ENCODE data around the gene HEG1. TPM values are rescaled to one million over a fixed set of nuclear protein-coding genes. Genes with fewer than 3 reads are reported as not detected.

HEG1 gene
- total RNA-seq, 1 experiment from 2014 or later = 14.6 TPM

GRCh38 chr3:125033616-125034015 lies 22.2 kb downstream of the HEG1 start:
- CTCF ChIA-PET = interaction anchor here (1.1 kb wide), 1 partner anchor 130 kb away, joined by 4 read pairs; no protein-coding TSS in a partner anchor

More at GRCh38 chr3:125033616-125034015, 22.2 kb downstream of the HEG1 start:
- Mint-ChIP-seq H3K27me3 (ENCODE audit: low read depth) (no peaks in the 10 kb centered on the region), H3K36me3 (peaks cover 17% of the 10 kb centered on the region), H3K9me3 (peaks cover 26% of the 10 kb centered on the region), H3K4me3 (no peak overlapping the region), H3K27ac (no peak overlapping the region), H3K4me1 (peaks cover 17% of the 10 kb centered on the region)
- TF ChIP-seq CDX4 (CRISPR knock-in tag; IDR thresholded peaks at IDR 0.05; ENCODE audit: borderline replicate concordance) (no peak), ZSCAN18 (CRISPR knock-in tag; IDR thresholded peaks at IDR 0.05) (no peak), NFYB (CRISPR knock-in tag; conservative IDR thresholded peaks at IDR 0.05; ENCODE audit: low read depth) (no peak), HMGXB4 (CRISPR knock-in tag; IDR thresholded peaks at IDR 0.05) (no peak), ZNF532 (CRISPR knock-in tag; IDR thresholded peaks at IDR 0.05; ENCODE audit: borderline replicate concordance) (no peak), MXD4 (CRISPR knock-in tag; IDR thresholded peaks at IDR 0.05; ENCODE audit: borderline replicate concordance) (no peak), ATF2 (CRISPR knock-in tag; IDR thresholded peaks at IDR 0.05; ENCODE audit: borderline replicate concordance, low read depth) (no peak), PRDM15 (CRISPR knock-in tag; IDR thresholded peaks at IDR 0.05) (no peak), ZNF317 (CRISPR knock-in tag; IDR thresholded peaks at IDR 0.05; ENCODE audit: borderline replicate concordance, low read depth) (no peak), IRF1 (CRISPR knock-in tag; IDR thresholded peaks at IDR 0.05) (no peak), ZBTB43 (CRISPR knock-in tag; IDR thresholded peaks at IDR 0.05) (no peak), NR1H2 (CRISPR knock-in tag; IDR thresholded peaks at IDR 0.05) (no peak), ATF6 (CRISPR knock-in tag; IDR thresholded peaks at IDR 0.05) (no peak), CREB1 (CRISPR knock-in tag; IDR thresholded peaks at IDR 0.05) (no peak)
- POLR2A ChIA-PET = no interaction called here
- DNase-seq (ENCODE audit: low spot score) (no peak), ATAC-seq (no peak)
